Left renal cortex interstitium (tissue), 4 donors: ENCODE measurements around the gene FEZ2. TPM values are rescaled to one million over a fixed set of nuclear protein-coding genes. Genes with fewer than 3 reads are reported as not detected.
A peak's percentile ranks its signal among the peaks of the same experiment; 100 is the strongest.
"Not testable (repeated sequence)": the region's sequence is repeated elsewhere in the genome, so short reads cannot be mapped to it uniquely, and the experiment has no call there.

Experiments
- DNase-seq, 4 donors: peaks; one replicate each; pipeline ENCODE4 v3.0.0-alpha.2; 2013; ENCODE audit warnings: low read depth in 4 of 4, low spot score in 2 of 4, missing footprints in 1 of 4
- polyA plus RNA-seq, 4 donors: library from polyadenylated mRNA; unstranded; fragments of 120-200 nt; gene quantifications; one replicate each; pipeline ENCODE4 v1.2.1, GENCODE V29; 2013; ENCODE audit not compliant: insufficient read length in 4 of 4

FEZ2 gene, protein sequence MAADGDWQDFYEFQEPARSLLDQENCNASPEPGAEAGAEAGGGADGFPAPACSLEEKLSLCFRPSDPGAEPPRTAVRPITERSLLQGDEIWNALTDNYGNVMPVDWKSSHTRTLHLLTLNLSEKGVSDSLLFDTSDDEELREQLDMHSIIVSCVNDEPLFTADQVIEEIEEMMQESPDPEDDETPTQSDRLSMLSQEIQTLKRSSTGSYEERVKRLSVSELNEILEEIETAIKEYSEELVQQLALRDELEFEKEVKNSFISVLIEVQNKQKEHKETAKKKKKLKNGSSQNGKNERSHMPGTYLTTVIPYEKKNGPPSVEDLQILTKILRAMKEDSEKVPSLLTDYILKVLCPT
- polyA plus RNA-seq: 10 to 100 TPM; 75.2 to 87.9 (median 79.4) TPM

DNA sequence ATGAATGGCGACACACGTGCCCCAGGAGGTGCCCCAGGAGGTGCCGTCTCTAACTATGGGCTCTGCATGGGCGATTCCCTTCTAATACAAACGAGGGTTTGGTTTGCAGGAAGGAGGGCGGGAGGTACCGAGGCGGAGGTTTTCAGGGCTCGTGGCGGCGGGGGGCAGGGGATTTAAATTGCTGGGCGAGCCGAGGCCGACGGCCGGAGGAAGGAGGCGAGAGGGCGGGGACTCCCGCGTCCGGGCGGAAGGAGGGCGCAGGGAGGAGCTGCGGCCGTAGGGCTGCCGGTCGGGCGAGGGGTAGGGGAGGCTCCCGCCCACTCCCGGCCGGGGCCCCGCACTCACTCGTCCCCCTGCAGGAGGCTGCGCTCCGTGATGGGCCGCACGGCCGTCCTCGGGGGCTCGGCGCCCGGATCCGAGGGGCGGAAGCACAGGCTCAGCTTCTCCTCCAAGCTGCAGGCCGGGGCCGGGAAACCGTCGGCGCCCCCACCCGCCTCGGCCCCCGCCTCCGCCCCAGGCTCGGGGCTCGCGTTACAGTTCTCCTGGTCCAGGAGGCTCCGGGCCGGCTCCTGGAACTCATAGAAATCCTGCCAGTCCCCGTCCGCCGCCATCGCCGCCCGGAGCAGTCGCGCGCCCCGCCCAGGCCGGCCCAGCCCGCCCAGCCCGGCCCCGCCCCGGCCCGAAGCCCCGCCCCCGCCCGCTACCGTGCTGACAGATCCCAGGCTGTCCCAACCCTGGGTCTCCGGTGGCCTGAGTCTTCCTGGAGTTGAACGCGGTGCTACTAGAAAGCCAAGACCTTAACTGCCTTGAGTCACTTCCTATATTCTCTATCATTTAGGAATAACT, at the start of gene FEZ2:
Gene FEZ2 (minus strand): TSS at position 637 of the 846 bp plus-strand sequence. CDS start 26 bp downstream, at position 611.
- peak in 2 of 4 donors; percentile 62 to 65 for DNase-seq

DNA sequence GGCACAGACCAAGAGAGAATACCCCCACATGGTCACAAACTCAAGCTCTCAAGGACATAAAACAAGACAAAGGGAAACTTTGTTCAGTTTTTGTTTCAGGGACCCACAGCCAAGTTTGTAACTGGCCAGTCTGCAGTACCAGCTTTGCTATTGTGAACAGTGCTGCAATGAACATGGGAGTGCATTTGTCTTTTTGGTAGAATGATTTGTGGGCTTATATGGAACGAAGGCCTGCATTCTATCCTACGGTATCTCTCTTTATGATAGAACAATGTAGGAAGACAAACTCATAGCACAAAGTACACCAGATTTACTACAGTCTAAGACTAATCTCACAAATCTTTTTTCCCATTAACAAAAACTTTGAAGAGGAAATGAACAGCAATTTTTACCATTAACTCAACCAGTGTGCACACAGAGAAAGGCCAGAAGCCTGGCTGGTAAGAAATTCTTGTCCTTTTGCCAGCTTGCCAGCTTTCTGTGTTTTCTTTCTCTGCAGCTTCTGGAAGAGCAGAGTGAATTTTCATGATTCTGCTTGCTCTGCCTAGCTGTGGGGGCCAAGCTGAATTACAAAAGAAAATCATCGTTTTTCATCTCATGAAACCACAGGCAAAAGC, 37.1 kb upstream of the FEZ2 start:
- DNase-seq: no peak

DNA sequence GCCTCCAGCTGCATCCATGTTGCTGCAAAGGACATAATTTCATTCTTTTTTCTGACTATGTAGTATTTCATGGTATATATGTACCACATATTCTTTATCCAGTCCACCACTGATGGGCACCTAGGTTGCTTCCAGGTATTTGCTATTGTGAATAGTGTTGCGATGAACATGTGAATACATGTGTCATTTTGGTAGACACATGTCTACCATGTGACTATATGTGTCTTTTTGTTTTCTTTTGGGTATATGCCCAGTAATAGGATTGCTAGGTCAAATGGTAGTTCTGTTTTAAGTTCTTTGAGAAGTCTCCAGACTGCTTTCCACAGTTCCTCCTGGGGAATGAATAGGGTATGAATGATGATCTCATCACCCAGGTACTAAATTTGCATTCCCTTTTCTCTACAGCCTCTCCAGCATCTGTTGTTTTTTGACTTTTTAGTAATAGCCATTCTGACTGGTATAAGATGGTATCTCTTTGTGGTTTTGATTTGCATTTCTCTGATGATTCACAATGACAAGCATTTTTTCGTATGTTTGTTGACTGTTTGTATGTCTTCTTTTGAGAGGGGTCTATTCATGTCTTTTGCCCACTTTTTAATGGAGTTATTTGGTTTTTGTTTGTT, 35.6 kb upstream of the FEZ2 start:
- DNase-seq: no peak

DNA sequence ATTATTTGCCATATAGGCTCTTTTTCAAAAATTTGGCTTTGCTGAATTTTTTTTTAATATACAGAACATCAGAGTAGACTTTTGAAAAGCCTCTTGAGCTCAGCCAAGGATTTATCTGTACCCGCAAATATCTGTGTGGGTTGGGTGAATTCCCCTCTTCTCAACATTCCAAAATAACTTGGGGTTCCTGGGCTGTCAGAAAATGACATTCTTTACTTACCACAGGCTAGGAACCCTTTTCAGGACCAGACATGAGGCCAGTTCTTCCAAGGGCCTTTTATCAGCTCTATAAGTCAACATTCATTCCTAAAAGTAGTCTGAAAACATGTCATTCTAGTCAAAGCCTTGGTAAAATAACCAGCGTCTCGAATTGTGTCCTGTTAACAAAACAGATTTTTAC, 28.8 kb upstream of the FEZ2 start:
- no peak for DNase-seq

DNA sequence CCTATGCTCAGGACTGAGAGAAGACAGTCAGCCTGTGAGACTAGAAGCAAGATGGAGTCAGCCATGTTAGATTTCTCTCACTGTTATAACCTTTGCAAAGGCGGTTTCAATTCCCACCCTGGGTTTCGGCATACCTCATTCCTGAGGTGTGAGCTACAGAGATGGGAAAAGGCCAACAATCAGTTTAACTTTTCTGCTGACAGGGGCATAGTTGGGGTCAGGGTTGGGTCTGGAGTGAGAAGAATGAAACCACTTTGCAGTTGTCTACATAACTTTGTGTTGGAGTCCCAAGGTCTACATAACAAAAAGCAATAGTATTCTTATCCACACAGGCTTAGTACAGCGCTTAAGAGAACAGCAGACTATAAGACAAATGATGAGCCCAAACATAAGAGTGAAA, 28.1 kb upstream of the FEZ2 start:
- DNase-seq: no peak

DNA sequence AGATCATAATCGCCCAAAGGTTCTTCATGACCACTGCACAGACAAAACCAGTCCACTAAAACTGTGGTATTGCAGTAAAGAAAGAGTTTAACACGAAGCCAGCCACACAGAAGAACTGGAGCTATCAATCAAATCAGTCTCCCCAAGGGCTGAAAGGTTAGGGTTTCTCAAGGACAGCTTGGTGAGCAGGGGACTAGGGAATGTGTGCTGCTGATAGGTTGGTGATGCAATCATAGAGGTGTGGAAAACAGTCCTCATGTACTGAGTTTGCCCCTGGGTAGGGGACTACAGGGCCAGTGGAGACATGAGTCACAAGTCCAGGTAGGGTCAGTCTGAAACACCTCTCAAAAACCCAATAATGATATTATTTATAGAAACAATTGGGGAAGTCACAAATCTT, 27.3 kb upstream of the FEZ2 start:
- no peak for DNase-seq

DNA sequence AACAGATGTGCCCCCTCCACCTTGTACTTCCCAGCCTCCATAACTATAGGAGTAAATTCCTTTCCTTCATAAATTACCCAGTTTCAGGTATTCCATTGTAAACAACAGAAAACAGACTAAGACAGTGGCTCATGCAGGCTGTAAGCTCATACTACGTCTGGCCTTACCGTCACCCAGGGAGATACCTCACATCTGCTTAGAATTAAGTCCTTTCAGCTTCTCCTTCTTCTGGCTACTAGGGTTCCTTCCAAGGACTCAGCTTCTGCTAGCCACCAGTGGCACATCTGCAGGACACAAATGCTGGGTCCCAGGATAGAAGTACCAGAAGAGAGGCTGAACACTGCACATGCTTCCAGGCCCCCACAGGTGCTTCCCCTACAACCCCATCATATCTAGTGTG, 22.4 kb upstream of the FEZ2 start:
- no peak for DNase-seq

DNA sequence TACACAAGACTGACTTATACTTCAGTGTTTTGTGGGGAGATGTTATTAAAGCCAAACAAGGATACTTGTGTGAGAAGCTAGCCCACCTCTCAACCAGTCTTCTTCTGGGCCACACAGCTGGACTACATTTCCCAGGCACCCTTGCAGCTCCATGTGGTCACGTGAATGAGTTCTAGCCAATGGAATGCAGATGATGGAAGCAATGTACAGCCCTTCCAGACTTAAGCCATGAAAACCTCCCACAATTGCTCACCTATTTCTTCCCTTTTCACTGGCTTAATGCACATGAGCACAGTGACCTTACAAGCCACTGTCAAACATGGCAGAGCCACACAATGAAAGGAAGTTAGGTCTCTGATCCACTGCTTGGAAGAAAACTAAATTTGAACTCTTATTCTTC, 20.4 kb upstream of the FEZ2 start:
- DNase-seq: peak in 1 of 4 donors; percentile 24

DNA sequence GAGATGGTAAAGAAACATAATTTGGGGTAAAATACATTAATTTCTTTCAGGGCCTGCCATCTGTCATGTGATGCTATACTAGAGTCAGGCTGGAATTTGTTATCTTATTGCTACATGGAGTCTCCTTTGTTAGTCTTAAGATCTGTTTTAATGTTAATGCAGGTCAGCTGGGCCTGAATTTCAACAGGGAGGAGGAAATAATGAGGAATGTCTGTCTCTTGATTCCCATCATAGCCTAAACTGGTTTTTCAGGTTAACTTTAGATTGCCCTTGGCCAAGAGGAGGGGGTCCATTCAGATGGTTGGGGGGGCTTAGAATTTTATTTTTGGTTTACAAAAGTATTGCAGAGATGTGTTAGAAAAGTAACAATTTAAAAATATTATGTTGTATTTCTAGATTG, 19.0 kb upstream of the FEZ2 start:
- no peak for DNase-seq

DNA sequence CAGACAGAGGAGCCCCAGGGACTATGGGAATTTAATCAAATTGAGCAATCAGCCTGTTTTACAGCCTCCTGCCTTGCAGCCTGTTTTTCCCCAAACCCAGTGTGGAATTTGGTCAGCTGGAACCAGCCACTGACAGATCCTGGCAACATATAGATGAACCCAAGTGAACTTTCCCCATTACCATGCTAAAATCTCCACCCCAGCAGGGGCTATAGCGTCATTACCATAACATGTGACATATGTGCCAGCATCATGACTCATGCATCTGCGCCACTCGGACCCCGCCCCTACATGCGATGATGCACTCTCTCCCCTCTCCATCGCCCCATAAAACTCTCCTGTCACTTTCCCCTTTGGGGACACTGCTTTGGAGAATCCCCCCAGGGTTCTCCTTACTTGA, 17.3 kb upstream of the FEZ2 start:
- no peak for DNase-seq

DNA sequence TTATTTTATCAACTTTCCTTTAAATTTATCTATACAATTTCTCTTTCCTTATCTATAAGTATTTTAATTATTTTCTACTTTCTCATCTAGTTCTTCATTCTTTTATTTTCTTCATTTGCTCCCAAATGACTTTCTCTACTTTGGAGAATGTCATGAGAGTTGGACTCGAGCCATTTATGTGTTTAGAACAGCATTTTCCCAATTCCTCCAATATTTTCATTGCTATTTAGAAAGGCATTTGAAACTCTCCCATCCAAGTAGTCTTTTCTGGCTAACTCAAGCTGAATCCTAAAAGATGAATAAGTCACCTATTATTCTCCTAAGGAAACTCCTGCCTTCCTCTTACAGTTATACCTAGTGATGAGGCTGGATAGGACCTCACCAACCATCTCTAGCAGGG, 15.8 kb upstream of the FEZ2 start:
- DNase-seq: no peak

DNA sequence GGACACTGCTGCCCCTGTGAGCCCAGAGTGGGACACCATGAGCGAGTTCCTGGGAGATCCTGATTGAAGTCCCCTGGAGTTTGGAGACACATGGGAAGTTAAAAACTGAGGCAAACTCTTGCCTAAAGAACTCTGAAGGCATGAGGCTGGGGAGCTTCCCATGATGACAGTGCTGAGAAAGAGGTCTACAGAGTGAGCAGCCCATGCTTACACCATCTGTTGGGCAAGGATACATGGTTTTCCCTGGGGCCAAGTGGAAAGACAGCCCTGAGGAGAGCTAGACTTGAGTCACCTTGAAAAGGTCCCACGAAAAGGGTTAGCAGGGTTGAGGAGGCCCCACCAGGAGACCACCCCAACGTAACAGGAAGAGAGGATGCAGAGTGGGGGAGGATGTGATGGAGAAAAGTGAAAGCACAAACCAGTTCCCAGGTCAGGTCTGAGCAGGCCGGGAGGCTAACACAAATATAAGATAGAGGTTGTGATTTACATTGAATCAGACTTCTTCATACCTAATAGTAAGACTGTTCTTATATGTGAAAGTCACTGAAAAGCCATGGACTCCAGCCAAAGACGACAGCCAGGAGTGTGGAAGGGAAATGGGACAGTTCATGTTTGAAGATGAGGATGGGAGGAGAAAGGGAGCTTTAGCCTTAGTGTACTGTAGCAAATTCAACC, 13.5 kb upstream of the FEZ2 start:
- no peak for DNase-seq

DNA sequence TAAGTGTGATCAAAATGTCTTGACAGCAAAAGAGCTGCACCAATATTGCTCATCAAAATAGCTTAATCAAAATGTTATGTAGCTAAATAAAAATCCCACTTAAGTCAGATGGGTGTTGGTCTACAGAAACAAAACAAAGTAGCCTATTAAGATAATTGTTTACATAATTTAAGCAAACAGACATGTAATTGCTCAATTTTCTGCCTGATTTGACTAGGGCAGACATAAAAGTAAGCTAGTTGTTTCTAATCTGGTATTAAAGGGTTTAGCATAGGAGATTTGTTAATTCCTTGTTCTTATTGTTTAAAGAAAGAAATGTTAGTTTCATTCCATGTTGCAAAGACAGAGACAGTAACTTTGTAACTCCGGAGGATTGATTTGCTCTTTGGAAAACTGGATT, 11.5 kb upstream of the FEZ2 start:
- DNase-seq: no peak

DNA sequence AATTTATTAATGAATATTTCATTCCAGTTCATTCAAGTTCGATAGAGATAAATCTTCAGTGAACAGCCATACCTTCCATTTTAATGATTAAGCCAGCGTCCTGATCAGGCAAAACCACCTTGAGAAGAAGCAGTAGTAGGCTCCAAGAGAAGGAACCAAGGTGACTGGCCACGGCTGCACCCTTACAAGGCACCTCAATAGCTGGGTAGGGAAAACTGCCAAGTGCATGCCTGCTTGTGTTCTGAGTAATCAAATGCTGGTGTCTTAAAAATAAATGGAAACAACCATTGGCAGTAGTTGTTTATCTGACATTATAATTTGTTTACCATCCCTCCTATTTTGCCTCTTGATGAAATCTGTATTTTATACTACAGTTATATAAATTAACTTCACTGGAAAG, 10.0 kb upstream of the FEZ2 start:
- no peak for DNase-seq

DNA sequence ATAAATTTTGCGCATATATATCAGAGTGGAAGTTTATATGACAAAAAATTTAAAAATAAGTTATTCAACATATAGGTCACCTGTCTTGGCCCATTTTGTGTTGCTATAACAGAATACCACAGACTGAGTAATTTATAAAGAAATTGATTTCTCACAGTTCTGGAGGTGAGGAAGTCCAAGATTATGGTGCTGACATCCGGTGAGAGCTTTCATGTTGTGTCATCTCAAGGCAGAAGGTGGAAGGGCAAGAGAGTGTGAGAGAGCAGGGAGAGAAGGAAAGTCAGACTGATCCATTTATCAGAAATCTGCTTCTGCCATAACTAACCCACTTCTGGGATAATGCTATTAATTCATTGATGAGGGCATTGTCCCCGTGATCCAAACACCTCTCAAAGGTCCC, 9.0 kb upstream of the FEZ2 start:
- no peak for DNase-seq

DNA sequence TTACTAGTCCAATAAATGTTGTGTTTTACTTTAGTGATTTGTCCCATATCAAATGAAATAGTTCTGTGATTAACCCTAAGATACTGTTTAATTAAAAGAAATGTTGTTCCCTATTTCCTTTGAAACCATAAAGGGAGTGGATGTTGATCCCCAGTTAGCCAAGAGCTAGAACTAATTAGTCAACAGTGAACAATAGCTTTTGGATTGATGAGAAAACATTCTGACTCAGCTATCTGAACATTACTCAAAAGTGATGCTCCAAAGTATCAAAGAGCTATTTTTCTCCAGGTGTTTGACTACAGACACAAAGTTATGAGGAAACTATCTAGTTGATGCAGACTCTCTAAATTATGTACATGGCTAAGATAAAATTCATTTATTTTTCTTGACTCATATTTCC, 7.3 kb upstream of the FEZ2 start:
- no peak for DNase-seq

DNA sequence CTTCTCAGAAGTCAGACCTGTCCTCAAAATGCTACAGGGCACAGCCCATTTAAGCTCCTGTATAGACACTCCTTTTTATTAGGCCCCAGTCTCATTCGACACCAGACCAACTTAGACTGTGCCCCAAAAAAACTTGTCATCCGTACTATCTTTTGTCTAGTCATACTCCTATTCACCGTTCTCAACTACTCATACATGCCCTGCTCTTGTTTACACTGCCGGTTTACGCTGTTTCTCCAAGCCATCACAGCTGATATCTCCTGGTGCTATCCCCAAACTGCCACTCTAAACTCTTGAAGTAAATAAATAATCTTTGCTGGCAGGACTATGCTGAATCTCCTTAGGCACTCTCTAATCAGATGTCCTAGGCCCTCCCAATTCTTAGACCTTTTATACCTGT, 5.7 kb upstream of the FEZ2 start:
- not testable (repeated sequence) for DNase-seq

DNA sequence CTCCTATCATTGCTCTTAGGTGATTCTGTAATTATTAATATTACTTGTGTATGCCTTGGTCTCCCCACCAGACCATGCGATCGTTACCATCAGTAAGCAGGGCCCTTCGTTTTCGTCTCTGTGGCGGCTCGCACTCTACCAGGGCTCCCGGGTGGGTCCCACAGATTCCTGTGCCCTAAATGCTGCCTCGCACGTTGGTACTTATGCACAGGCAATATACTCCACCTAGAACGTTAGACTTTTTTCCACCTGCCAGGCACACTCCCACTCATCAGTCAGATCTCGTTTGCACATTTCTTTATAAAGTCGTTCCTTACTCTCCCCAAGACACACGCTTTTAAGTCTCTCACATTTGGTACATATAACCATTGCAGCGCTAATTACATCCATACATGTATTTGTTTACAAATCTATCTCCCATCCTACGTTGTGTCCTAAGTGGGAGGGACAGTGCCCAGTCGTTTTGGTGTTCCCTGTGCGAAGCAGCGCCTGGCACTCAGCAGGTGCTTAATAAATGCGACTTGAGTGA, 901 bp downstream of the FEZ2 start:
- no peak for DNase-seq

DNA sequence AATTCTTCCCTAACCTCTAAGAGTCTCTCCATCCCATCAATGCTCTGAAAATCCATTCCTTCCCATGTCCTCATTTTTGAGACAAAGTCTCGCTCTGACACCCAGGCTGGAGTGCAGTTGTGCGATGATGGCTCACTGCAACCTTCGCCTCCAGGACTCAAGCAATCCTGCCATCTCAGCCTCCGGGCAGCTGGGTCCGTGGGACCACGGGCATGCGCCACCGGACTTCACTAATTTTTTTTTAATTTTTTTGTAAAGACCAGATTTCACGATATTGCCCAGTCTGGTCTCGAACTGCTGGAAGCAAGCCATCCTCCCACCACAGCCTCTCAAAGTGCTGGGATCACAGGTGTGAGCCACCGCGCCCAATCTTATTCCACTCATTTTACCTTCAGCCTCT, 1.6 kb downstream of the FEZ2 start:
- DNase-seq: no peak

DNA sequence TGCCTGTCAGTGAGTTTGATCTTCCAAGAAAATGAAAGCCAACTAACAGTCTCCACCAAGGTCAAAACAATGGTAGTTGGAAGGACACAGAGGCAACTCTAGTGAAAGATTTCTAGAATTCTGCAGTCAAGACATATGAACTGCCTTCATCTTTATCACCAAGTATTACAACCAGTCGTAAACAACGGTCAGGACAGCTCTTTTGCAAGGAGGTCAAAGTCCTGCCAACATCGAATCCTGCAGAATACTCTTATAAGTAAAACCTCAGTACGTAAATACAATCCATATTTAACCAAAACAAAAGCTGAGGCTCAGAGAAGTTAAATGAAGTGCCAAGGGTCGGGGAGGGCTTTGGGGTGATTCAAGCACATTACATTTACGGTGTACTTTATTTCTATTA, 3.1 kb downstream of the FEZ2 start:
- no peak for DNase-seq
